Globus pallidus (tissue), 1 donor: ENCODE data around the gene AFG1L.
"Not testable (repeated sequence)": the region's sequence is repeated elsewhere in the genome, so short reads cannot be mapped to it uniquely, and the experiment has no call there.

Experiments
- DNase-seq: peaks from one replicate; pipeline ENCODE4 v3.0.0-alpha.2; 2015; ENCODE audit warnings: low spot score

AFG1L gene

GRCh38 chr6:108350528-108350927 is 55.7 kb downstream of the AFG1L start:
- DNase-seq = no peak

DNA sequence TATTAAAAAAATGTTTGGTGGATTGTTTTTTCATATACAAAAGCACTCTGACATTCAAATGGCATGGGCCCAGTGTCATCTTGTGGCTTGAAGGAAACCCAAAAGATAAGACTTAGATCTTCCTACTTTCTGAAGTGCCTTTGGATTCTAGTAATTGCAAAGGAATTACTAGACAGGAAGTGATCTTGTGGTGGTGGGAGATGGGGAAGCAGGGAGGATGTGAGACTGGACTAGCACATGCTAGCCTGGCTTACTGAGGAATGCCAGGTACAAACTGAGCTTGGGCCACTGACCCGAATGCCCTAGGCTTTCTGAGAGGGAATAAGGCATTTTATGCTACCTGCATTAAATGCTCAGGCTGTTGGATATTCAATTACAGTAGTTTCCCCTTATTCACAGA is 59.0 kb downstream of the AFG1L start:
- DNase-seq = no peak

DNA sequence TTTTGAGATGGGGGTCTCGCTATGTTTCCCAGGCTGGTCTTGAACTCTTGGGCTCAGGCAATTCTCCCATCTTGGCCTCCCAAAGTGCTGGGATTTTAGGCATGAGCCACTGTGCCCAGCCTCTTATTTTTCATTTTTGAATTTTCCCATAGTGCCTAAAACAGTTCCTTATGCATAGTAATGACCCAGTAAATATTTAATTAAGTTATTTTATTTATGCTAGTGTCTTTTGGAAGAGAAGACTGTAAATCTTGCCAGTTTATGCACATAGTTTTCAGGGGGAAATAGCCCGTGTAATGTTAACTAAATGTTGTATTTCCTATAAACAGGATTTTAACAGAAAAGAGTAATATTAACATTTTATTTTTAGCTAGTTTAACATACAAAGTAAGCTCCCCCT is 60.3 kb downstream of the AFG1L start:
- DNase-seq = no peak

- DNase-seq = no peak
Observed at GRCh38 chr6:108355890-108356289, 61.0 kb downstream of the AFG1L start.

DNA sequence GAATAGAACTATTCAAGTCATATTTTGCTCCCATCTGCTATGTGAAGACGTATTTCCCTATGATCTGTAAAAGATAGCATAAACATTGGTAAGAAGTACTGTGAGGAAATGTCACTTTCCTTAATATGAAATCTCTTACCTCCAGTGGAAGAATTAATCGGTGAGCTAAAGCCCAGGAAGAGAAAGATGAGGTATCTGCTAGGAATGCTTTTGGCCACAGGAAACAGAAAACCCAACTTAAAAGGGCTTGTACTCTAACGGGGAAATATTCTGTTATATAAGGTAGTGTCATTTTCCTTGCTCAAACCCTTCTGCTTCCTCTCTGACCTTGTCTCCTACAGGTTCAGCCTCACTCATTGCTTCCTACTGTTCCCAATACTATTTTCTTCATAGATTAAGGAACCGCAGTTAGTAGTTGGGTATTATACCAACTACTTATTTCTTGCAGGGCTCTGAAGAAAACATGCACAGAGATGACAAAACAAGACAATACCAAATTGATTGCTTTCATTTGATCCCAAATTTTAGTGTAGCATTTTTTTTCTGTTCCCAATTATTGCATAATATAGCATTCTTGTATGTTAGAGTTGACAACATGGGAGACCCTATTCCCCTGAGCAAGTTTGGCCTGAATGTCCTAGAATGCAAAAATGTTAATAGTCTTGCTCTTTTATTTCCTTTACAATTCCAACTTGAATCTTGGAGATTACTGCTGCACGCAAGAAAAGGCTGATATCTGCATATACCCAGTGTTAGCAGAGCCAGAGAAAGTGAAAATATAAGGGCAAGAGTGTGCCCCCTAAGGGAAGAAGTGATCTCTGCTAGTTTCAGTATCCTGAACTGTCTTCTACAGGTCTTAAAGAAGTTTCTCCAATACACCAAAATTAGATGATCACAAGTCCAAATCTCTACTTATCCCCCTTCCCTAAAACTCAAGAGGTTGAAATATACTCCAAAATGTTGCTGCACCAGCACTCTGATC is 65.3 kb downstream of the AFG1L start:
- no peak for DNase-seq

- DNase-seq = no peak
Observed at GRCh38 chr6:108360919-108361311, 66.1 kb downstream of the AFG1L start.

GRCh38 chr6:108361312-108361932 is 66.6 kb downstream of the AFG1L start:
- DNase-seq = no peak

GRCh38 chr6:108362455-108362854 is 67.6 kb downstream of the AFG1L start:
- DNase-seq = no peak

- no peak for DNase-seq
Observed at GRCh38 chr6:108363113-108363512, 68.3 kb downstream of the AFG1L start.

DNA sequence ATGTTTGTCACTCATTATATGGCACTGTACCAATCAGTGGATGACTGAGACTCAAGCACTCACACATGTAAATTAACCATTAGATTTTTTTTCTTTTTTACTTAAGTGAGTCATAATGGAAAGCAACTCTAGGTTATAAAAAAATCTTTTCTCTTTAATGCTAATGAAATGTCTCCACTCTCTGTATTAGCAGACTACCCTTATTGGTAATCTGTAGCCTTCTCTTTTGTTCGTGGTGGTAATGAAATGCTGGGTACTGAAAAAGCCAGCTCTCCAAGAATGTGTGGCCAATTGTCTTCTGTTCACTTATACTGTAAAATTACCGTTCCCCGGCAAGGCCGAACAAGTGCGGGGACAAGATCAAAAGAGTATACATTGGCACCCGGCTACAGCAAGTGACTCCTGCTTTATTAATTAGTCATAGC is 69.0 kb downstream of the AFG1L start:
- peak; percentile 8 for DNase-seq

- DNase-seq = peak; percentile 10
Observed at GRCh38 chr6:108364470-108364869, 69.6 kb downstream of the AFG1L start.

GRCh38 chr6:108365478-108365877 is 70.6 kb downstream of the AFG1L start:
- DNase-seq = peak; percentile 20

- no peak for DNase-seq
Observed at GRCh38 chr6:108366236-108366635, 71.4 kb downstream of the AFG1L start.

DNA sequence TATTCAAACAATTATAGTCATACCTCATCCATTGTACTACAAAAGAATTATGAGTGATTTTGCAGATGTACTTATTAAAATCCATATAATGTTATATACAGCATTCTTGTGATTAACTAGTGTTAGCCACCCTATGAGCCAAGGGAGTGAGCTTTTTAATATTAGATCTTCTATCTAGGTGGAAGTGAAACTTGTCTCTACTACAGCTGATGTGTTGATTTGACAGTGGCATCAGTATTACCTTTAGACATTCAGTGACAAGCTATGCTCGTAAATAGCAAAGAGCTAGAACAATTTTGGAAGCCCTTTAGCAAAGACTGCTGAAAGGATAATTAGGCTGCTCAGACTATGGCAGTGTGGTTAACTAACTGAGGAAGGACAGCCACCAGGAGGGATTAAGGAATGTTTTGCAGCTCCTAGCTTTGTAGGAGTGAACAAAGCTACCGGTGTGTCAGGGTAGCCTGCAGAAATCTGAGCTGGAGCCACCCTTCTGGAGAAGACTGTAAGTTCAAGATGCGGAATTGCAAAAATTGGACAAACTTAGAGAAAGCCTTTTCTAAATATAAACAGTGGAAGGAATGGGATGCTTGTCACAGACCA is 73.7 kb downstream of the AFG1L start:
- no peak for DNase-seq

DNA sequence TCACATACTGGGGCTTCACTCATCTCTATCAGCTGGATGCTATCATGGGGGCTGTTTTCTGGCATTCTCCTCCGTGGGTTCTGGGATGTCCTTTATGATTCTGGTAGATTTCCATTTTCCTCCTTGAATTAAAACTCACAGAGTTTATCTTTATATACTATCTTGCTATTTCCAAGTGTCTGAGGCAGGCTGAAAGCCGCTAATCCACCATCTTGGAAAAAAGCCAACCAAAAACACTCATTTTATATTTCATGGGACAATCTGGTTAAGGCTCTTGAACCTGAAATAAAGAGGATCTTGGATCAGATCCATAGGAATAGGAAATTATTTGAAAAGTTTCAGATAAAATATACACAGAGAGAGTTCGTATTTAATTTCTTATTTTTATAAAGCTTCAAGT is 86.0 kb downstream of the AFG1L start:
- DNase-seq = no peak

DNA sequence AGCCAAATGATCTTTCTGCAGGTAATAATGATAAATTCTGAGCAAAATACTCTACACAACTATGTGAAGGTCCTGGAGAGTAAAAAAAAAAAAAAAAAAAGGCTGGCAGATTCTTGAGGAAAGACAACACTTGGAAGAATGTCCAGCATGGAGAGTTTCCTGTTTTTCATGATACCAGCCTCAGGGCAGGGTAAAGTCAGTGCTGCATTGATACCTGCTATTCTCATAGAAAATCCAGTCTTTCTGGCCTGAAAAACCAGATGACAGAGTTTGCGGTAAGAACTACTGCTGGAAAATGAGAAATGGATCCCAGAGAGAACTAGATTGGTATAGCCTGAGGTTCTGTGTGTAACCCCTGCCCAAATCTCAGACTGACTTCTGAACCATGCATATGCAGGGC is 89.1 kb downstream of the AFG1L start:
- no peak for DNase-seq

- not testable (repeated sequence) for DNase-seq
Observed at GRCh38 chr6:108389190-108389589, 94.3 kb downstream of the AFG1L start.

DNA sequence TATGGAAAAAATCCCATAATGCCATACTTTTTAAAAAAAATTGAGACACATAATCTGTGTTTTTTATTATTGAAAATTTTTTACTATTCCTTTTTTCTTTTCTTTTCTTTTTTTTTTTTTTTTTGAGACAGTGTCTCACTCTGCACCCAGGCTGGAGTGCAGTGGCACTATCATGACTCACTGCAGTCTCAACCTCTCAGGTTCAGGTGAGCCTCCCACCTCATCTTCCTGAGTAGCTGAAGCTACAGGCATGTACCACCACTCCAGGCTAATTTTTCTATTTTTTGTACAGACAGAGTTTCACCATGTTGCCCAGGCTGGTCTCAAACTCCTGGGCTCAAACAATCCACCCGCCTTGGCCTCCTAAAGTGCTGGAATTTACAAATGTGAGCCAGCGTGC is 100.4 kb downstream of the AFG1L start:
- no peak for DNase-seq

GRCh38 chr6:108403236-108403635 is 108.4 kb downstream of the AFG1L start:
- DNase-seq = no peak

DNA sequence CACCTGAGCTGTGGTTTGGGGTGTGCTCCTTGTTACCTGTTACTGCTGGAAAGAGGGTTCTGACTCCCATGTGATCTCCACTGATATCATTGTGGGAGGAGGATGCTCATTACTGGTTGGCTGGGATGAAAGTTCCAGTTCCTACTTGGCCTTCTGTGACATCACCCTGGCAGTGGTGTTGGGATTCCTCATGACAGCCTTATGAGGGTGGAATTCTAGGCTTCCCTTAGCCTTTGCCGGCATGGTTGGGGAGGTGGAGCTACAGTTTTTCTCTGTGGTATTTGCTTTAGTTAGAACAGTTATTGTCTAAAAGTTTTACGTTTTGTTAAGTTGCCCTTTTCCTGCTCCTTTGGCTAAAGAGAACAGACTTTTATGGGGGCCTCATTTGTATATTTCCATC is 112.1 kb downstream of the AFG1L start:
- no peak for DNase-seq

GRCh38 chr6:108407904-108408827 is 113.3 kb downstream of the AFG1L start:
- DNase-seq = no peak

DNA sequence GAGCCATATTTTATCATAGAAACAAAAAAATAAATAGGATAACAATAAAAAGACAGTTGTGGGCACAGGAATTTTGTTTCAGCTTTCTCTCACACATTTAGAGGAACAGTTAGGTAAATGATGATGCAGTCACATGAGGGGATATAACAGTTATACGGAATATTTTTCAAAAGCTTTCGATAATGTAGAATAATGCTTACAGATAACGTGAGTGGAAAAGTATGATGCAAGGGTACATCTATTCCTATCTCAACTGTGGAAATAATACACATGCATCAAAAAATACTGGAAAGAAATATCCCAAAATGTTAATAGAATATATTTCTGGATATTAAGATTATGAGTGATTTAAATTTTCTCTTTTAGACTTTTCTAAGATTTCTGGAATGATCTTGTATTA is 114.0 kb downstream of the AFG1L start:
- DNase-seq = no peak
